PFSK-1 (cell line): ENCODE data around the gene HCRTR2.

ENCODE experiments used
- FOXP2 ChIP-seq: optimal IDR thresholded peaks from 2 replicates; pipeline ENCODE3; 2011; ENCODE audit warnings: borderline replicate concordance, control low read depth, inconsistent platforms; ENCODE audit not compliant: insufficient read depth; ENCODE audit errors: extremely low read length, extremely low read depth
- POLR2AphosphoS5 ChIP-seq: IDR thresholded peaks from 2 replicates; pipeline ENCODE4 v1.6.1; 2012; ENCODE audit warnings: low read depth, mild to moderate bottlenecking, control low read depth, low read length, moderate library complexity
- SIN3A ChIP-seq: IDR thresholded peaks from 2 replicates; pipeline ENCODE4 v1.6.1; 2012; ENCODE audit warnings: mild to moderate bottlenecking, low read length, moderate library complexity, borderline replicate concordance; ENCODE audit not compliant: insufficient read depth
- TAF1 ChIP-seq: IDR thresholded peaks from 2 replicates; pipeline ENCODE4 v1.6.1; 2012; ENCODE audit warnings: low read length, control low read depth, borderline replicate concordance; ENCODE audit not compliant: insufficient read depth
- TF ChIP-seq, protein P1 (sequence below), 2 experiments: IDR thresholded peaks; 2 replicates each; pipeline versions ENCODE4 v1.6.1 to v1.8.0; 2011 to 2012; ENCODE audit warnings: low read depth in 2 of 2, low read length in 2 of 2, control low read depth in 1 of 2, inconsistent platforms in 1 of 2, mild to moderate bottlenecking in 1 of 2, moderate library complexity in 1 of 2; ENCODE audit not compliant: insufficient read depth in 1 of 2

The HCRTR2 gene

GRCh38 chr6:55210952-55211351 lies 36.6 kb downstream of the HCRTR2 start:
- TF ChIP-seq, protein P1, sequence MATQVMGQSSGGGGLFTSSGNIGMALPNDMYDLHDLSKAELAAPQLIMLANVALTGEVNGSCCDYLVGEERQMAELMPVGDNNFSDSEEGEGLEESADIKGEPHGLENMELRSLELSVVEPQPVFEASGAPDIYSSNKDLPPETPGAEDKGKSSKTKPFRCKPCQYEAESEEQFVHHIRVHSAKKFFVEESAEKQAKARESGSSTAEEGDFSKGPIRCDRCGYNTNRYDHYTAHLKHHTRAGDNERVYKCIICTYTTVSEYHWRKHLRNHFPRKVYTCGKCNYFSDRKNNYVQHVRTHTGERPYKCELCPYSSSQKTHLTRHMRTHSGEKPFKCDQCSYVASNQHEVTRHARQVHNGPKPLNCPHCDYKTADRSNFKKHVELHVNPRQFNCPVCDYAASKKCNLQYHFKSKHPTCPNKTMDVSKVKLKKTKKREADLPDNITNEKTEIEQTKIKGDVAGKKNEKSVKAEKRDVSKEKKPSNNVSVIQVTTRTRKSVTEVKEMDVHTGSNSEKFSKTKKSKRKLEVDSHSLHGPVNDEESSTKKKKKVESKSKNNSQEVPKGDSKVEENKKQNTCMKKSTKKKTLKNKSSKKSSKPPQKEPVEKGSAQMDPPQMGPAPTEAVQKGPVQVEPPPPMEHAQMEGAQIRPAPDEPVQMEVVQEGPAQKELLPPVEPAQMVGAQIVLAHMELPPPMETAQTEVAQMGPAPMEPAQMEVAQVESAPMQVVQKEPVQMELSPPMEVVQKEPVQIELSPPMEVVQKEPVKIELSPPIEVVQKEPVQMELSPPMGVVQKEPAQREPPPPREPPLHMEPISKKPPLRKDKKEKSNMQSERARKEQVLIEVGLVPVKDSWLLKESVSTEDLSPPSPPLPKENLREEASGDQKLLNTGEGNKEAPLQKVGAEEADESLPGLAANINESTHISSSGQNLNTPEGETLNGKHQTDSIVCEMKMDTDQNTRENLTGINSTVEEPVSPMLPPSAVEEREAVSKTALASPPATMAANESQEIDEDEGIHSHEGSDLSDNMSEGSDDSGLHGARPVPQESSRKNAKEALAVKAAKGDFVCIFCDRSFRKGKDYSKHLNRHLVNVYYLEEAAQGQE (IDR thresholded peaks at IDR 0.05; ENCODE audit: insufficient read depth in 1 of 2, low read depth in 2 of 2, low read length in 2 of 2) = no peak
- TF ChIP-seq TAF1 = no peak
- TF ChIP-seq POLR2AphosphoS5 = no peak
- no peak for TF ChIP-seq FOXP2
- TF ChIP-seq SIN3A = no peak

- TF ChIP-seq SIN3A (no peak), POLR2AphosphoS5 (no peak), TAF1 (no peak), FOXP2 (no peak)
- TF ChIP-seq, protein P1 (IDR thresholded peaks at IDR 0.05; ENCODE audit: insufficient read depth in 1 of 2, low read depth in 2 of 2, low read length in 2 of 2) = no peak
Measured at GRCh38 chr6:55212156-55212555, 37.8 kb downstream of the HCRTR2 start.

DNA sequence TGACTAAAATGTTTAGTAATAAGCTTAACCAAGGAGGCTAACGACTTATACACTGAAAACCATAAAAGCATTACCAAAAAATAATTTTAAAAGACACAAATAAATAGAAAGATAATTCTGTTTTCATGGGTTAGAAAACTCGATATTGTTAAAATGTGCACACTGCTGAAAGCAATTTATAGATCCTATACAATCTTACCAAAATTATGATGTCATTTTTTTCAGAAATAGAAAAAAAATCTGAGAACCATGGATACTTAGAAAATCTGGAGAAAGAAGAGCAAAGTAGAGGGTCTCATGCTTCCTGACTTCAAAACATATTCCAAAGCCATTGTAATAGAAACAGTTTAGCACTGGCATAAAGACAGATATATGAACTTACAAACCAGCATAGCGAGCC lies 46.6 kb downstream of the HCRTR2 start:
- TF ChIP-seq FOXP2 = no peak
- TF ChIP-seq, protein P1 (IDR thresholded peaks at IDR 0.05; ENCODE audit: insufficient read depth in 1 of 2, low read depth in 2 of 2, low read length in 2 of 2) = no peak
- TF ChIP-seq POLR2AphosphoS5 = no peak
- no peak for TF ChIP-seq SIN3A

- no peak for TF ChIP-seq TAF1
- no peak for TF ChIP-seq POLR2AphosphoS5
- TF ChIP-seq, protein P1 (IDR thresholded peaks at IDR 0.05; ENCODE audit: insufficient read depth in 1 of 2, low read depth in 2 of 2, low read length in 2 of 2) = no peak
- TF ChIP-seq FOXP2 = no peak
- no peak for TF ChIP-seq SIN3A
Measured at GRCh38 chr6:55227862-55228261, 53.5 kb downstream of the HCRTR2 start.

DNA sequence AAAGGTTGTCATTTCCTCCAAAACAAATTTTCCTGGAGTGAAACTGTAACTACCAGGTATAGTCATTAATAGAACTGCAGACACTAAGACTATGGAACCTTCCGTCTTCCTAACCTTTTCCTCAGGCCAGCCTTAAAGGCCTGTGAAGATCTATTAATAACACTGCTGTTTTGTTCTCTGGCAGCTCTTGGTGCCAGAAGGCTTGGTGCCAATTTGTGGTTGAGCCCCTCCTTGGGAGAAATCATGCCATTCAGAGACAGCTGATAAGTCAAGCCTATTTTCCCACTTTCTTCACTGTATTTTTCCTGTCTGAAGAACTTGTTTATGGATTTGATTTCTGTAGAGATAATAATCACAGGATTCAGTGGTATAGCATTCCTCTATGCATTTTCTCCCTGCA lies 64.8 kb downstream of the HCRTR2 start:
- TF ChIP-seq TAF1 (no peak), SIN3A (0 out of 2 replicates have a peak, but pooled peaks have one; percentile 44)
